Left cardiac atrium (tissue), 4 donors: ENCODE results near the gene ELOA. TPM values are rescaled to one million over a fixed set of nuclear protein-coding genes. Genes with fewer than 3 reads are reported as not detected.
A peak's percentile ranks its signal among the peaks of the same experiment; 100 is the strongest.
"Not testable (repeated sequence)": the region's sequence is repeated elsewhere in the genome, so short reads cannot be mapped to it uniquely, and the experiment has no call there.

Experiments used
- ATAC-seq, 2 donors: fragments of 200-7000 bp; cut with Tn5 transposase; one replicate each; pipeline ENCODE4 v1.9.1; 2020; ENCODE audit warnings: mild to moderate bottlenecking in 2 of 2, moderate library complexity in 2 of 2
- DNase-seq: peaks from one replicate; pipeline ENCODE4 v3.0.0-alpha.2; 2020
- intact Hi-C, 2 donors: fragments of 100-400 bp; cut with DNase I; formaldehyde crosslinking; loops; one replicate each; pipeline versions ENCODE4 v1.14.1 to v1.15.1; 2022 to 2023
- total RNA-seq, 2 donors: library from RNA; stranded (reverse); fragmentation: NEBNext Ultra II Directional; extraction: Animal tissue kit (Norgen Biotek cat#: 25700); gene quantifications; one replicate each; pipeline ENCODE4 v1.2.1, GENCODE V29; 2021
- donor health status: DM: no; HTN: yes; CAD: no.
- donor health status: DM: no; HTN: yes; CAD: no; lungs with severe emphysema.
- donor health status: DM: yes; HTN: yes; CAD: no.
- donor health status: Dilated cardiomyopathy.

Gene ELOA
- total RNA-seq, 2 donors from 2014 or later = 30.0 to 30.2 TPM

DNA sequence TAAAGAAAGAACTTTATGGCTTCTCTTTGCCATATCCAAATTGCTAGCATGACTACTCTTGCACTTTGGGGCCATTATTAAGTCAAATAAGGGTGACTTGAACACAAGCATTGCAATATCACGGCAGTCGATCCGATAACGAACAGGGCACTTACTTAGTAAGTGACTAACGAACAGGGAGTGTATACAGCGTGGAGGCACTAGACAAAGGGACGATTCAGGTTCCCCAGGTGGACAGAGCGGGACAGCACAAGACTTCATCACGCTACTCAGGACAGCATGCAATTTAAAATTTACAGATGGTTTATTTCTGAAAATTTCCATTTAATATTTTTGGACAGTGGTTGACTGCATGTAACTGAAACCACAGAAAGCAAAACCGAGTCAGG, 29.6 kb downstream of the ELOA start:
- ATAC-seq (no peak), DNase-seq (no peak)
- intact Hi-C loops = loop anchor here in 1 of 2 donors (5.0 kb wide), 2 partner anchors 94 to 144 kb away; partner anchors contain the start of gene FUCA1

DNA sequence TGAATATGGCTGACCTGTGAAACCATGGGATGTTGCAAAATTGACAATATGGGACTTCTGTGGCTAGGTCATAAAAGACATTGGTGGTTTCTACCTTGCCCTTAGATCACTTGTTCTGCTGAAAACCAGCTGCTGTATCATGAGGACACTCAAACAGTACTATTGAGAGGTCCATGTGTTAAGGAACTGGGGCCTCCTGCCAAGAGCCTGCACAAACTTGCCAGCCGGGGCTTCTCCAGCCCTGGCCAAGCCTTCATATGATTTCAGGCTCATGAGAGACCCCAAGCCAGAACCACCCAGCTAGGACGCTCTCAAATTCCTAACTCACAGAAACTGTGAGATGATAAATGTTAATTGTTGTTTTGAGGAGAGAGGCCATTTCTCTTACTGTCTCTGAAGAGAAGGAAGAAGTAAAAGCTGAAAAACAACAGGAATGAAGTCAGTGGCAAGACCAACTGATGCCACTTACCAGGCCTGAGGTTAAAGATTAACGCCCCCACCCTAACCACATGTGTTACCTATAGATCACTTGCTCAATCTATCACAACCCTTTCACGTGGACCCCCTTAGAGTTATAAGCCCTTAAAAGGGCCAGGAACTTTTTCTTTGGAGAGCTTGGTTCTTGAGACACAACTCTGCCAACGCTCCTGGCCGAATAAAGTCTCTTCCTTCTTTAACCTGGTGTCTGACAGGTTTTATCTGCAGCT, 31.1 kb downstream of the ELOA start:
- no peak for DNase-seq
- no peak for ATAC-seq
- intact Hi-C loops = loop anchor here in 1 of 2 donors (5.0 kb wide), 2 partner anchors 93 to 143 kb away; partner anchors contain the start of gene FUCA1

DNA sequence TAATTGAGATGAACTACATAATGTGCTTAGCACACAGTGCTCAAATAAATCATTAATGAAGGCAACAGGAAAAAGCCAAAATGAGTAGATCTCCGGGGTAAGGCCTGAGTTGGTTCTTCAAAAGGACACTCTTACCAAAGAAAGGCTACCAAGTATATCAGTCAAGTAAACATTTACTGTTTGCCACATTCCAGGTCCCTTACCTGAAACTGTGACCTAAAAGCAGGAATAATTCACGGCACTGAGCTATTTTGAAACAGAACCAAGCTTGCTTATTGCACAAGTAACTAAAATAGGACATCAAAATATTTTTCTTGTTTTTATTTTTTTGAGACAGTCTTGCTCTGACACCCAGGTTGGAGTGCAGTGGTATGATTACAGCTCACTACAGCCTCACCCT, 32.9 kb downstream of the ELOA start:
- no peak for DNase-seq
- intact Hi-C loops = no loop called here
- ATAC-seq = no peak

DNA sequence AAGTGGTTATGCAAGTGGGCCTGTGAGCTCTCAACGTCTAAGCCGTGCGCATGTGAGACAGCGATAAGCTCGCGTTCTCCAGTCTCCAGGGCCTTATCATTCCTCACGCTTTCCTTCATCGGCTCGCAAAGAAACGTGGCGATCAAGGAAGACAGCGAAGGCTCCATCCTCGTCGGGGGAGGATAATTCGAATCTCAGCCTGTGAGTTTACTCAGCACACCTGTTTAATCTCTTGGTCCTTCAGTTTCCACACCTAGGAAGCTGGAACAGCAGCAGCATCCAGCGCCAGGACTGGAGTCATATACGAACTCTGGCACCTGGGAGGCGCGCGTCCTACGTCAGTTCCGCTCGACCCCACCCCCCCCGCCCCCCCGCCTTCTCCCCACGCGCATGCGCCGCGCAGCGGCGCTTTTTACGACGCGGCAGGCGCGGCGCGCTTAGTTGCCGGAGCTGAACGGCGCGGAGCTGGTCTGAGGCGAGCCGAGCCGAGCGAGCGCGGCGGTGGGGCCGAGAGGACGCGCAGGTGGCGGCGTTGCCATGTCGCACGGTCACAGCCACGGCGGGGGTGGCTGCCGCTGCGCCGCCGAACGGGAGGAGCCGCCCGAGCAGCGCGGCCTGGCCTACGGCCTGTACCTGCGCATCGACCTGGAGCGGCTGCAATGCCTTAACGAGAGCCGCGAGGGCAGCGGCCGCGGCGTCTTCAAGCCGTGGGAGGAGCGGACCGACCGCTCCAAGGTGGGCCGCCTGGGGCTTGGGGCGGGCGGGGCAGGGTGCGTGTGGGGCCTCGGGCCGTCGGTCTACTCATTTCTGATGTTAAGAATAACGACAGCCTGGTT, 34.9 kb downstream of the ELOA start, which contains the start of gene PITHD1:
Gene PITHD1 (plus strand): TSS at position 440 of the 836 bp plus-strand sequence. CDS start 98 bp downstream, at position 538.
- DNase-seq (peak; percentile 86), ATAC-seq (peak; percentile 92 to 94)
- intact Hi-C loops = no loop called here

DNA sequence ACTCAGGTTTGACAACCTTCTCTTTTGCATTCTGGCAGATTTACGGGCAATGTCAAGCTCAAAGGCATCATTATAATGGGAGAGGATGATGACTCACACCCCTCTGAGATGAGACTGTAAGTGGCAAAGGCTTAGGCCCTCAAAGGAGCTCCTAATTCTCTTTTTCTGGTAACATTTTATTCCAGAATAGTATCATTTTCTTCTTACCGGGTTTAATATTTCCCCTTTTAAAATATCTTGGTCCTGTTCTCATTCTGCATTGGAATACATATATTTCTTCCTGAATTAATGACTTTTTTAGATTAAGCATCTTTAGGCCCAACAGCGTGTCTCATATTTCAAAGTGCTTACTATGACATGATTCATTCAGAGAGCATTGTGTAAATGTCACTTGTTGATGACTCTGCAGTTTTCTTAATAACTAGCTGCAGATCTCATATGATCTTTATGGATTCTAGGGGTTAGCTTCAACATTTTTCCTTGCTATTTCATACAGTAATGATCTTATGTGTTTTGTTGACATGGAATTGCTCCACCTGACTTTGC, 36.6 kb downstream of the ELOA start:
- ATAC-seq (no peak), DNase-seq (no peak)
- intact Hi-C loops = no loop called here

DNA sequence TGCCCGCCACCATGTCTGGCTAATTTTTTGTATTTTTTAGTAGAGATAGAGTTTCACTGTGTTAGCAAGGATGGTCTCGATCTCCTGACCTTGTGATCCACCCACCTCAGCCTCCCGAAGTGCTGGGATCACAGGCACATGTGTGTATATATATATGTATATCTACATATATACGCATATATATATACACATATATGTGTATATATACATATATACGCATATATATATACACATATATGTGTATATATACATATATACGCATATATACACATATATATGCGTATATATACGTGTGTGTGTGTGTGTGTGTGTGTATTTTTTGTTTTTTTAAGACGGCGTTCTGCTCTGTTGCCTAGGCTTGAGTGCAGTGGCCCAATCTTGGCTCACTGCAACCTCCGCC, 39.9 kb downstream of the ELOA start:
- DNase-seq, ATAC-seq, intact Hi-C loops: not testable (repeated sequence)

DNA sequence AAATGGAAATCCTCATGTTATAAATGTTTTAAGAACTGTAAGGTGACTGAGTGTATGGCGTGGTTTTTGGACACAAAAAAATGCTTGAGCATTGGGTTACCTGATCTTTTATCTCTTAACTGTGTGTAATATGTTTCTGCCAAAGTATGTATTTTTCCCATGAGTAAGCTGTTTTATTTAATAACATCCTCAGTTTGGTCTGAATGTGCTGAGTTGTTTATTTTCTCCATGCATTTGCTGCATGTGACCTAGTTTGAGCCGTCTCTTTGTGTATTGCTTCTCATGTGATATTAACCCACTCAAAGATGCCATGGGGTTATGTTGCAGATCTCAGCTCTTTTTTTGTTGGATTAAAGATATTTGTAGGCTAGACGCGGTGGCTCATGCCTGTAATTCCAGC, 41.6 kb downstream of the ELOA start:
- intact Hi-C loops = no loop called here
- no peak for ATAC-seq
- DNase-seq = no peak

DNA sequence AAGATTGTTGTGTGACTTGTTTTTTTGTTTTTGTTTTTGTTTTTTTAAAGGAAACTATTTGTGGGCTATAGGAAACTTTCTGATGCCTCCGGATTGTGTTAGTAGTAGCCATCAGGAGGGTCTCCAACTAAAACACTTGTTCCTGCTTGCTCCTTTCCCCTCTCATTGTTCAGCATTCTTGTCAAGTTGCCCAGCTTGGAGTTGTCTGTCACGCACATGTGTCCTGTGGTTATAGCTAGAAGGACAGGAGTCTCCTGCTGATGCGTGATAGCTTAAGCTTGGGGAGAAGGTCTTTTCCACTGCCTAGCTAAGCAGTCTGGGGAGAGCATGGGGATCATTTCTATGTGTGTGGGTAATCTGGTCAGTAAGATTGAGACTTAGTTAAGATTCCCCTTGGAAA, 44.4 kb downstream of the ELOA start:
- intact Hi-C loops = no loop called here
- no peak for ATAC-seq
- no peak for DNase-seq

DNA sequence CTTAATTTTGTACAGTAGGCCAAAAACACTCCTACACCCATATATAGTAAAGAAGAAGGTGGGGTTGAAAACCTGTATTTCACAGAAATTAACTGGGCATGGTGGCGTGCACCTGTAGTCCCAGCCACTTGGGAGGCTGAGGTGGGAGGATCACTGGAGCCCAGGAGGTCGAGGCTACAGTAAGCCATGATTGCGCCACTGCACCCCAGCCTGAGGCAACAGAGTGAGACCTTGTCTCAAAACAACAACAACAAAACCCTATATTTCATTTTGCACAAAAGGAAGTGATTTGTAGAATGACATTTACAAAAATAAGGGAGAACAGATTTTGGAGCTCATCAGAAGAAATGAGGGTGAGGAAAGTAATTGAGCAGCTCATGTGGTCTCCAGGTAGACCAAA, 45.4 kb downstream of the ELOA start:
- ATAC-seq (no peak), DNase-seq (no peak)
- intact Hi-C loops = no loop called here

DNA sequence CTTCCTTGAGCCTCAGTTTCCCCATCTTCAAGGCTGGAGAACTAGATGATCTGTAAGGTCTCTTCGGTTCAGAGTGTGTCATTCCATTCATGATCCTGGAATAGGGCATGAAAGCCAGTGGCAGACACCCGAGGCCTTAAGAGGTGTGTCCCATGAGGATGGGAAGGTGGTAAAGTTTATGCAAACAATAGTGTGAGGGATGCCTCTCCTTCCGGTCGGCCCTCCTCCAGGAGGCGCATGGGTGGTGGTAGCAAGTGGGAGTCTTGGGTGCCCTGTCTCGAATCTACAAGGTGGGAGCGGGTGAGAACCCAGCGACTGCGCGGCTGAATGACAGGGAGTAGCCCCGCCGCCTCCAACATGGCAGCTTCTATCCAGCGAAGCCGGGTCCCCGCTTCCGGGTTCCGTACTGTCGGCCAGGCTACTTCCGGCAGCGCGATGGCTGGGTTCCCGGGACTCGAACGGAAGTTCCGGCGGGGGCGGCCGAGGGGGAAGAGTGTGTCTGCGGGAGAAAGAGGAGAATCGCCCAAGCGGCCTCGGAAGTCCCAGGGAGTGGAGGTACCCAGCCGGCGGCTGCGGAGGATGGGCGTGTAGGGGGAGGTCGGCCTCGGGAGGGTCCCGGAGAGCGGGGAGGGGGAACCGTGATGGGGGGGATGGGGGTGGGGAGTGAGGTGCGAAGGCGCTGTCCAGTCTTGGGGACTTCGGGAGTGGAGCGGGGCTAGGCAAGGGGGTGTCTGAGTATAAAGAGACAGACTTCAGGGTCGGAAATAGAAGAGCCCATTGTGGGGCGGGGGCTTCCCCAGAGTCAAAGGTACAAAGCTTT, 47.6 kb downstream of the ELOA start, which contains the start of gene LYPLA2:
Gene LYPLA2 (plus strand): TSS at position 450 of the 820 bp plus-strand sequence. CDS start 1,538 bp downstream, outside the sequence.
- intact Hi-C loops = no loop called here
- DNase-seq (peak; percentile 96), ATAC-seq (peak; percentile 92 to 96)

DNA sequence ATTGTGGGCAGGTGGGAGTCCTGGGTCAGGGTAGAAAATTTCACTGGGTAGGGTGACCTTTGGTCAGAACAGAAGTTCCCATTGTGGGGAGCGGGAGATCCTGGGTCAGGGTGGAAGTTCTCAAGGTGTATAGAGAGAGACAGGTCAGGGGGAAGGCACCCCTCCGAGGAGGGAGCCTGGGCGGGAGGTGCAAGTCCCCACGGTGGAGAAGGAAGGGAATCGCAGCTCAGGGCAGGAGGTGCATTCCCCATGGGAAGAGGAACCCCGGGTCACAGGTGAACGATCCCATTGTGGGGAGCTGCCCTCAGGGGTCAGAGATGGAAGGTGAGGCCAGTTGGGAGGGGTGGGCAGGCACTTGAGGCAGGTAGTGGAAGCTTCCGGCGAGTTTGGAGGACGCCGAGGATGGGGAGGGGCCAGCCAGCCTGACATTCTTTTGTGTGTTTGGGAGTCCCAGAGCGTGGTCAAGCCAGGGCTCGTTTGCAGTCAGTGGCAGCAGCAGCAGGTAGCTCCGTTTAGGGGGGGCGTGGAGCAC, 48.3 kb downstream of the ELOA start:
- ATAC-seq = peak in 1 of 2 donors; percentile 13
- intact Hi-C loops = no loop called here
- DNase-seq = no peak

DNA sequence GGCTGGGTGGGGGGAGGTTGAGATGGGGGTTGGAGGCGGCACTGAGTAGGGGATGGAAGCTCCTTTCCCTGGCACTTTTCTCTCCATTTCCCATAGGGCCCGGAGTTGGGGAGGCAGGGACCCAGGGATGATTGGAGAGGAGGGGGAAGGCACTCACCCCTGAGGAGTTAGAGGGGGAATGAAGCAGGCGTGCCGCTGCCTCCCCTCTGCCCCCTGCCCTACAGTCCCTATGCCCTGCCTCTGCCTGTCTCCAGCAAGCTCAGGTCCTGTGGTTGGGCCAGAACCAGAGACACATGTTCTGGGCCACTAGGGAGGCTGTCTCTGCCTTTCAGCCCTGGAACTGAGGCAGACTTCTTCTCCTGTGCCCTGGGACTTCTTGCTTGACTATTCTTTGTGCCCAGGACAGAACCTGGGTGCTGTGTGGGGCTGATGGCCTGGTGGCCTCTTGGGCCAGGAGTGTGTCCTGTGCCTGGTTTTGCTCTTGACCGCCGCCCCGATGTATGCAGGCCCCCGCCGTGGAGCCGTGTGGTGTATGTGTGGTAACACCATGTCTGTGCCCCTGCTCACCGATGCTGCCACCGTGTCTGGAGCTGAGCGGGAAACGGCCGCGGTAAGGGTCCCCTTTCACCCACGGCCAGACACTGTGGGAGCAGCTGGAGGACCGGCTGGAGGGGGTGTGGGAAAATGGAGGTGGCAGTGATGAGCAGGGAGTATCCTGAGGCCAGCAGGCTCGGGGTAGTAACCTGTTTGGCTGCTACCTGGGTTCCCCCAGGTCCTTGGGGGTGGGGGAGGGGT, 49.1 kb downstream of the ELOA start:
- ATAC-seq (no peak), DNase-seq (no peak)
- intact Hi-C loops = no loop called here

DNA sequence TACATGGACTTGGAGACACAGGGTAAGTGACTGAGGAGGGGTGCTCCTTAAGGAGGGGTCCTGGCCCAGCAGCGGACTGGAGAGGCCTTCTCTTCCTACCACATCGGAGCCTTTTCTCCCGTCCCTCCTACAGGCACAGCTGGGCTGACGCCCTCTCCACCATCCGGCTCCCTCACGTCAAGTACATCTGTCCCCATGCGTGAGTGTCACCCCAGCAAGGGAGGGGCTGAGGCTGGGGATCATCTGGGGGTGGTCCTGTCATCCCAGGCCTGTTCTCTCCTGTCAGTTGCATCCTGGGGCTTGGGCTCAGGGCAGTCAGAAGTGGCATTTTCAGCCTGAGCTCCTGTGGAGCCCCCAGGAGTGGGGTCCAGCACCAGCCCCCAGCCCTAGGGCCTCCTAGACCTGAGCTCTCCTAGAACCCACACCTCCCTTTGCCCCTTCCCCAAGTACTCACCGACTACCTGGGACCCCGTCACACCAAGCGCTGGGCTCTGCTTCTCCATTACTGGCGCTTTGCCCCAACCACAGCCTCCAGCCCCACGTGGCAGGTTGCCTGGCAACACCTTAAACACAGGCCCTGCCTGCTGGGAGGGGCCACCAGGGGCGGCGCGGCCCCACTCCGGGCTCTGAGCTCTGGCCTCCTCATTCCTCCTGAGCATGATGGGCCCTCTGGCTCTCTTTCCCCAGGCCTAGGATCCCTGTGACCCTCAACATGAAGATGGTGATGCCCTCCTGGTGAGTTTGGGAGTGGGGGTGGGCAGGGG, 49.9 kb downstream of the ELOA start:
- ATAC-seq = peak in 1 of 2 donors; percentile 23
- DNase-seq = peak; percentile 62
- intact Hi-C loops = no loop called here

DNA sequence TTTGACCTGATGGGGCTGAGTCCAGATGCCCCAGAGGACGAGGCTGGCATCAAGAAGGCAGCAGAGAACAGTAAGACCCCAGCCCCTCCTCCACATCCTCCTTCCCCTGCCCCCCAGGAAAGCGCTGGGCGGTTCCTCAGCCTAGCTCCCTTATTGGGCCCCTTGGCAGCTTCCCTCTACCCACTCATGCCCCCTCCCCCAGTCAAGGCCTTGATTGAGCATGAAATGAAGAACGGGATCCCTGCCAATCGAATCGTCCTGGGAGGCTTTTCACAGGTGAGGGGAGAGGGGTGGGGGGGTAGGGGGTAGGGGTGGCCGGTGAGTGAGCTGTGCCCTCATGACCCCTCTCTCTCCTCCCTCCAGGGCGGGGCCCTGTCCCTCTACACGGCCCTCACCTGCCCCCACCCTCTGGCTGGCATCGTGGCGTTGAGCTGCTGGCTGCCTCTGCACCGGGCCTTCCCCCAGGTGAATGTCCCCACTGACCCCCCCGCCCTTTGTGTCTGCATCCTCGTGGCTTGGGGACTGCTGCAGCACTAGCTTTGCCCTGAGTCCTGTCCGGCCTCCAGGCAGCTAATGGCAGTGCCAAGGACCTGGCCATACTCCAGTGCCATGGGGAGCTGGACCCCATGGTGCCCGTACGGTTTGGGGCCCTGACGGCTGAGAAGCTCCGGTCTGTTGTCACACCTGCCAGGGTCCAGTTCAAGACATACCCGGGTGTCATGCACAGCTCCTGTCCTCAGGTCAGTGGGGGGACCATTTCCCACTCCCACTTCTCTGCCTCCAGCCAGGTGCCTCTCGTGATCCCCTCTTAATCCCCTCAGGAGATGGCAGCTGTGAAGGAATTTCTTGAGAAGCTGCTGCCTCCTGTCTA, 50.8 kb downstream of the ELOA start:
- DNase-seq (no peak), ATAC-seq (no peak)
- intact Hi-C loops = no loop called here

DNA sequence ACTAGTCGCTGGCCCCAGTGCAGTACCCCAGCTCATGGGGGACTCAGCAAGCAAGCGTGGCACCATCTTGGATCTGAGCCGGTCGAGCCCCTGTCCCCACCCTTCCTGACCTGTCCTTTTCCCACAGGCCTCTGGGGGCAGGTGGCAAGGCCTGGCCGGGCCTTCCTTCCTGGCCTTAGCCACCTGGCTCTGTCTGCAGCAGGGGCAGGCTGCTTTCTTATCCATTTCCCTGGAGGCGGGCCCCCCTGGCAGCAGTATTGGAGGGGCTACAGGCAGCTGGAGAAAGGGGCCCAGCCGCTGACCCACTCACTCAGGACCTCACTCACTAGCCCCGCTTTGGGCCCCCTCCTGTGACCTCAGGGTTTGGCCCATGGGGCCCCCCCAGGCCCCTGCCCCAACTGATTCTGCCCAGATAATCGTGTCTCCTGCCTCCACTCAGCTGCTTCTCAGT, 51.5 kb downstream of the ELOA start:
- intact Hi-C loops, DNase-seq, ATAC-seq: not testable (repeated sequence)
